Hindlimb muscle (tissue), 1 donor: ENCODE measurements around the gene DGKG. TPM values are rescaled to one million over a fixed set of nuclear protein-coding genes. Genes with fewer than 3 reads are reported as not detected.

Experiments used
- DNase-seq: peaks from one replicate; pipeline ENCODE4 v3.0.0-alpha.2; 2013
- polyA plus RNA-seq: library from polyadenylated mRNA; unstranded; fragments of 120-200 nt; gene quantifications from one replicate; pipeline ENCODE4 v1.2.1, GENCODE V29; 2013; ENCODE audit not compliant: insufficient read length

Gene DGKG
- polyA plus RNA-seq, 1 donor: 0.89 TPM

- no peak for DNase-seq
Measured at GRCh38 chr3:186239321-186239720, 122.7 kb downstream of the DGKG start.

GRCh38 chr3:186237915-186238314 lies 124.1 kb downstream of the DGKG start:
- no peak for DNase-seq

GRCh38 chr3:186236357-186237020 lies 125.5 kb downstream of the DGKG start:
- DNase-seq: no peak

- DNase-seq: no peak
Measured at GRCh38 chr3:186235554-186235953, 126.5 kb downstream of the DGKG start.

GRCh38 chr3:186234152-186234551 lies 127.9 kb downstream of the DGKG start:
- DNase-seq: no peak

- no peak for DNase-seq
Measured at GRCh38 chr3:186226482-186226881, 135.6 kb downstream of the DGKG start.

- no peak for DNase-seq
Measured at GRCh38 chr3:186225603-186226002, 136.4 kb downstream of the DGKG start.

GRCh38 chr3:186224041-186224610 lies 137.9 kb downstream of the DGKG start:
- DNase-seq: no peak

GRCh38 chr3:186223476-186223875 lies 138.6 kb downstream of the DGKG start:
- DNase-seq: no peak

GRCh38 chr3:186221760-186222378 lies 140.2 kb downstream of the DGKG start:
- DNase-seq: no peak

- DNase-seq: peak; percentile 52
Measured at GRCh38 chr3:186220911-186221645, 141.0 kb downstream of the DGKG start.

GRCh38 chr3:186220365-186220764 lies 141.7 kb downstream of the DGKG start:
- no peak for DNase-seq

- DNase-seq: peak; percentile 49
Measured at GRCh38 chr3:186219211-186219638, 142.8 kb downstream of the DGKG start.

GRCh38 chr3:186218421-186218820 lies 143.6 kb downstream of the DGKG start:
- no peak for DNase-seq

- no peak for DNase-seq
Measured at GRCh38 chr3:186217820-186218164, 144.2 kb downstream of the DGKG start.

GRCh38 chr3:186216900-186217819 lies 144.9 kb downstream of the DGKG start:
- no peak for DNase-seq

- DNase-seq: no peak
Measured at GRCh38 chr3:186214670-186215069, 147.4 kb downstream of the DGKG start.

- no peak for DNase-seq
Measured at GRCh38 chr3:186213946-186214345, 148.1 kb downstream of the DGKG start.

GRCh38 chr3:186212611-186213010 lies 149.4 kb downstream of the DGKG start:
- no peak for DNase-seq

GRCh38 chr3:186210852-186211500 lies 151.1 kb downstream of the DGKG start:
- no peak for DNase-seq

GRCh38 chr3:186209810-186210752 lies 152.0 kb downstream of the DGKG start:
- DNase-seq: peak; percentile 81
